GM18520 (cell line): ENCODE measurements around the gene SUCLA2.
"Not testable (repeated sequence)": the region's sequence is repeated elsewhere in the genome, so short reads cannot be mapped to it uniquely, and the experiment has no call there.

Source experiments
- ATAC-seq: cut with Tn5 transposase; IDR thresholded peaks from one replicate; pipeline ENCODE4 v1.9.1; 2021; ENCODE audit not compliant: unreplicated experiment

The SUCLA2 gene

GRCh38 chr13:47997384-47997783 is 3.7 kb downstream of the SUCLA2 start:
- ATAC-seq: no peak

- no peak for ATAC-seq
These were observed 9.2 kb downstream of the SUCLA2 start for GRCh38 chr13:47991859-47992258.

GRCh38 chr13:47990920-47991466 is 10.1 kb downstream of the SUCLA2 start:
- ATAC-seq: no peak

GRCh38 chr13:47990427-47990826 is 10.6 kb downstream of the SUCLA2 start:
- ATAC-seq: no peak

GRCh38 chr13:47983070-47983469 is 18.0 kb downstream of the SUCLA2 start:
- ATAC-seq: no peak

- no peak for ATAC-seq
These were observed 24.7 kb downstream of the SUCLA2 start for GRCh38 chr13:47976325-47976724.

- ATAC-seq: no peak
These were observed 36.2 kb downstream of the SUCLA2 start for GRCh38 chr13:47964863-47965262.

- ATAC-seq: no peak
These were observed 38.8 kb downstream of the SUCLA2 start for GRCh38 chr13:47962237-47962636.

- no peak for ATAC-seq
These were observed 41.4 kb downstream of the SUCLA2 start for GRCh38 chr13:47959468-47960247.

GRCh38 chr13:47957073-47957472 is 44.0 kb downstream of the SUCLA2 start:
- ATAC-seq: no peak

- ATAC-seq: no peak
These were observed 45.2 kb downstream of the SUCLA2 start for GRCh38 chr13:47955836-47956235.

- no peak for ATAC-seq
These were observed 51.3 kb downstream of the SUCLA2 start for GRCh38 chr13:47949799-47950198.

- no peak for ATAC-seq
These were observed 55.3 kb downstream of the SUCLA2 start for GRCh38 chr13:47945738-47946137.

GRCh38 chr13:47945146-47945545 is 55.9 kb downstream of the SUCLA2 start:
- ATAC-seq: not testable (repeated sequence)

- no peak for ATAC-seq
These were observed 66.7 kb downstream of the SUCLA2 start for GRCh38 chr13:47934371-47934770.

GRCh38 chr13:47932950-47933923 is 67.8 kb downstream of the SUCLA2 start:
- no peak for ATAC-seq

GRCh38 chr13:47930649-47931165 is 70.4 kb downstream of the SUCLA2 start:
- ATAC-seq: no peak

- ATAC-seq: no peak
These were observed 71.9 kb downstream of the SUCLA2 start for GRCh38 chr13:47929156-47929555.

- ATAC-seq: no peak
These were observed 84.0 kb downstream of the SUCLA2 start for GRCh38 chr13:47917022-47917574.

- ATAC-seq: no peak
These were observed 92.7 kb downstream of the SUCLA2 start for GRCh38 chr13:47908197-47908902.
